Stimulated activated CD8-positive, alpha-beta memory T cell treated with anti-CD3 and anti-CD28 coated beads, Interleukin-4, amount 100 ng/mL, for 24 hours (primary cell): ENCODE data around the gene SOCS3.

Source experiments
- DNase-seq: peaks from one replicate; pipeline ENCODE4 v3.0.0-alpha.2; 2020; ENCODE audit warnings: low read depth

Gene SOCS3

GRCh38 chr17:78307887-78308638, 51.8 kb downstream of the SOCS3 start:
- DNase-seq: no peak

GRCh38 chr17:78306913-78307312, 53.0 kb downstream of the SOCS3 start:
- no peak for DNase-seq
